IMR-90 (cell line): ENCODE measurements around the gene SNTG2. TPM values are rescaled to one million over a fixed set of nuclear protein-coding genes. Genes with fewer than 3 reads are reported as not detected.

Experiments used
- ATAC-seq: fragments of 200-7000 bp; cut with Tn5 transposase; 2 replicates; pipeline ENCODE4 v1.9.1; 2020; ENCODE audit warnings: low read depth, mild to moderate bottlenecking, moderate library complexity
- BruUV-seq: library from RNA; stranded (reverse); fragments of 400-500 nt; replicated peaks from 2 replicates; lab custom pipeline; 2021; lab: Mats Ljungman, UMichigan
- CTCF ChIA-PET: fragments of 300-600 bp; formaldehyde crosslinking; extraction: SDS; loops from one replicate; lab custom pipeline; 2021; ENCODE audit warnings: antibody characterized with exemption; lab: Yijun Ruan, JAX
- POLR2A ChIA-PET: fragments of 300-600 bp; sonication (Branson Sonifier 250); formaldehyde crosslinking; loops from one replicate; lab custom pipeline; 2022; ENCODE audit warnings: antibody characterized with exemption; ENCODE audit not compliant: unreplicated experiment; lab: Charles Lee
- DNase-seq: peaks from one replicate; pipeline ENCODE4 v3.0.0; 2013
- H2AFZ ChIP-seq: replicated peaks from 2 replicates; pipeline ENCODE3; 2013; ENCODE audit warnings: low read length, mild to moderate bottlenecking; ENCODE audit not compliant: poor library complexity
- H2AK5ac ChIP-seq: 2 replicates; pipeline ENCODE4 v1.6.1; 2013; ENCODE audit warnings: low read depth, low read length, inconsistent platforms
- H2AK9ac ChIP-seq: replicated peaks from 2 replicates; pipeline ENCODE3; 2013; ENCODE audit warnings: mild to moderate bottlenecking, low read depth, low read length, moderate library complexity; ENCODE audit not compliant: poor library complexity
- H2BK120ac ChIP-seq: 2 replicates; pipeline ENCODE4 v1.6.1; 2013; ENCODE audit warnings: low read depth, low read length, inconsistent platforms
- H2BK15ac ChIP-seq: 3 replicates; pipeline ENCODE4 v1.6.1; 2013; ENCODE audit warnings: low read depth, low read length, inconsistent platforms
- H2BK20ac ChIP-seq: 2 replicates; pipeline ENCODE4 v1.6.1; 2013; ENCODE audit warnings: low read depth, mild to moderate bottlenecking, inconsistent platforms, low read length, moderate library complexity
- H2BK5ac ChIP-seq: 2 replicates; pipeline ENCODE4 v1.6.1; 2013; ENCODE audit warnings: mild to moderate bottlenecking, low read depth, low read length, inconsistent platforms; ENCODE audit not compliant: poor library complexity, severe bottlenecking
- H3K14ac ChIP-seq: replicated peaks from 2 replicates; pipeline ENCODE4 v1.6.1; 2013; ENCODE audit warnings: low read depth, low read length, inconsistent platforms
- H3K18ac ChIP-seq: 2 replicates; pipeline ENCODE4 v1.6.1; 2013; ENCODE audit warnings: low read depth, low read length, control low read depth
- H3K23ac ChIP-seq: 2 replicates; pipeline ENCODE4 v1.6.1; 2013; ENCODE audit warnings: low read depth, low read length, inconsistent platforms
- H3K27ac ChIP-seq: 2 replicates; pipeline ENCODE4 v1.5.1; 2013; ENCODE audit warnings: mild to moderate bottlenecking, control low read depth, low read length; ENCODE audit not compliant: insufficient read depth
- H3K27me3 ChIP-seq: 2 replicates; pipeline ENCODE4 v1.6.1; 2013; ENCODE audit warnings: low read length; ENCODE audit not compliant: control insufficient read depth, insufficient read depth
- H3K36me3 ChIP-seq: 2 replicates; pipeline ENCODE4 v1.6.1; 2013; ENCODE audit warnings: low read length, mixed read lengths; ENCODE audit not compliant: control insufficient read depth, insufficient read depth
- H3K4ac ChIP-seq: 2 replicates; pipeline ENCODE4 v1.6.1; 2013; ENCODE audit warnings: low read depth, low read length, inconsistent platforms
- H3K4me1 ChIP-seq: 2 replicates; pipeline ENCODE4 v1.6.1; 2013; ENCODE audit warnings: low read length, mixed read lengths; ENCODE audit not compliant: control insufficient read depth, insufficient read depth
- H3K4me2 ChIP-seq: 2 replicates; pipeline ENCODE4 v1.6.1; 2013; ENCODE audit warnings: low read depth, mild to moderate bottlenecking, control low read depth, low read length, moderate library complexity
- H3K4me3 ChIP-seq: 2 replicates; pipeline ENCODE4 v1.5.1; 2013; ENCODE audit warnings: low read depth, mild to moderate bottlenecking, control low read depth, low read length, moderate library complexity; ENCODE audit not compliant: insufficient read depth
- H3K56ac ChIP-seq: 2 replicates; pipeline ENCODE4 v1.6.1; 2013; ENCODE audit warnings: low read length, inconsistent platforms; ENCODE audit not compliant: insufficient read depth; ENCODE audit errors: extremely low read depth
- H3K79me1 ChIP-seq, 2 experiments: 2 replicates each; pipeline ENCODE4 v1.6.1; 2013; ENCODE audit warnings: low read length in 2 of 2, inconsistent platforms in 1 of 2, low read depth in 1 of 2
- H3K9ac ChIP-seq: 2 replicates; pipeline ENCODE4 v1.6.1; 2013; ENCODE audit warnings: low read depth, low read length, control low read depth
- H3K9me1 ChIP-seq: 2 replicates; pipeline ENCODE4 v1.6.1; 2013; ENCODE audit warnings: low read length, inconsistent platforms; ENCODE audit not compliant: insufficient read depth
- H3K9me3 ChIP-seq: 2 replicates; pipeline ENCODE4 v1.6.1; 2013; ENCODE audit warnings: low read length; ENCODE audit not compliant: control insufficient read depth, insufficient read depth
- H4K20me1 ChIP-seq: 2 replicates; pipeline ENCODE4 v1.6.1; 2013; ENCODE audit warnings: low read length, inconsistent platforms; ENCODE audit not compliant: insufficient read depth
- H4K5ac ChIP-seq: 2 replicates; pipeline ENCODE4 v1.6.1; 2013; ENCODE audit warnings: mild to moderate bottlenecking, low read depth, low read length, control low read depth
- H4K8ac ChIP-seq, 2 experiments: 2 replicates each; pipeline ENCODE4 v1.6.1; 2013; ENCODE audit warnings: low read depth in 2 of 2, low read length in 2 of 2, control low read depth in 1 of 2, inconsistent platforms in 1 of 2
- H4K91ac ChIP-seq: 2 replicates; pipeline ENCODE4 v1.6.1; 2013; ENCODE audit warnings: low read depth, low read length, inconsistent platforms; ENCODE audit not compliant: insufficient read depth
- BHLHE40 ChIP-seq: fragments of 150-350 bp; IDR thresholded peaks from 2 replicates; pipeline ENCODE4 v1.6.1; 2016; ENCODE audit warnings: mild to moderate bottlenecking, low read depth, low read length
- CEBPB ChIP-seq: IDR thresholded peaks from 2 replicates; pipeline ENCODE4 v1.6.1; 2012; ENCODE audit warnings: low read depth, low read length, improper control_type of control experiment
- CHD1 ChIP-seq: IDR thresholded peaks from 2 replicates; pipeline ENCODE4 v1.6.1; 2012; ENCODE audit warnings: low read depth, low read length, improper control_type of control experiment
- FOS ChIP-seq: fragments of 150-350 bp; IDR thresholded peaks from 2 replicates; pipeline ENCODE4 v1.6.1; 2016; ENCODE audit warnings: low read depth, low read length
- MAFK ChIP-seq: IDR thresholded peaks from 2 replicates; pipeline ENCODE4 v1.6.1; 2012; ENCODE audit warnings: low read depth, low read length, improper control_type of control experiment
- MAZ ChIP-seq: IDR thresholded peaks from 2 replicates; pipeline ENCODE4 v1.6.1; 2012; ENCODE audit warnings: low read depth, mild to moderate bottlenecking, low read length, improper control_type of control experiment, moderate library complexity, borderline replicate concordance
- MXI1 ChIP-seq: IDR thresholded peaks from 2 replicates; pipeline ENCODE4 v1.6.1; 2012; ENCODE audit warnings: low read depth, mild to moderate bottlenecking, low read length, moderate library complexity, borderline replicate concordance
- NFE2L2 ChIP-seq: fragments of 150-350 bp; IDR thresholded peaks from 2 replicates; pipeline ENCODE4 v1.6.1; 2016; ENCODE audit warnings: low read depth, mild to moderate bottlenecking, low read length
- RAD21 ChIP-seq: IDR thresholded peaks from 2 replicates; pipeline ENCODE4 v1.6.1; 2012; ENCODE audit warnings: low read length, improper control_type of control experiment
- RCOR1 ChIP-seq: IDR thresholded peaks from 2 replicates; pipeline ENCODE4 v1.6.1; 2012; ENCODE audit warnings: mild to moderate bottlenecking, low read length, improper control_type of control experiment; ENCODE audit not compliant: insufficient replicate concordance
- RFX5 ChIP-seq: IDR thresholded peaks from 2 replicates; pipeline ENCODE4 v1.8.0; 2012; ENCODE audit warnings: low read depth, mild to moderate bottlenecking, low read length, moderate library complexity
- SMC3 ChIP-seq: fragments of 150-350 bp; IDR thresholded peaks from 2 replicates; pipeline ENCODE4 v1.6.1; 2016; ENCODE audit warnings: low read depth, mild to moderate bottlenecking, antibody characterized with exemption, low read length, moderate library complexity
- WGBS, 2 experiments: methylation state at CpG; one replicate each; pipeline versions ENCODE4 v1.1.5 to v1.1.7; 2013; ENCODE audit warnings: missing lambda C conversion rate in 2 of 2; ENCODE audit not compliant: insufficient read length in 1 of 2; ENCODE audit errors: extremely low coverage in 2 of 2; 5-methylcytosine and 5-hydroxymethylcytosine counted together
- dilution Hi-C: fragments of 300-500 bp; cut with HindIII; formaldehyde crosslinking; loops from one replicate; pipeline ENCODE4 v1.14.3; 2018; ENCODE audit warnings: low sequenced_read_pairs; ENCODE audit not compliant: unreplicated experiment
- in situ Hi-C: fragments of 300-500 bp; cut with MboI; formaldehyde crosslinking; loops from 3 replicates; pipeline ENCODE4 v1.14.3; 2019; ENCODE audit warnings: low sequenced_read_pairs, inconsistent platforms, mixed read lengths
- intact Hi-C: fragments of 100-400 bp; cut with micrococcal nuclease; formaldehyde crosslinking; loops from 2 replicates; pipeline ENCODE4 v1.10.0; 2022
- polyA plus RNA-seq, 3 experiments: library from polyadenylated mRNA; depleted of rRNA; stranded (reverse); fragments of >200 nt; gene quantifications; 2 replicates each; pipeline ENCODE4 v1.2.3, GENCODE V29; 2012; ENCODE audit warnings: low replicate concordance in 1 of 3
- total RNA-seq: library from RNA; depleted of rRNA; stranded (reverse); fragments of >200 nt; gene quantifications from 2 replicates; pipeline ENCODE4 v1.2.3, GENCODE V29; 2012
- TF ChIP-seq, protein P1 (sequence below): fragments of 150-350 bp; IDR thresholded peaks from 2 replicates; pipeline ENCODE4 v1.6.1; 2016; ENCODE audit warnings: low read depth, mild to moderate bottlenecking, low read length, moderate library complexity, borderline replicate concordance
- TF ChIP-seq, protein P2 (sequence below): conservative IDR thresholded peaks from 2 replicates; pipeline ENCODE4 v1.5.1; 2012; ENCODE audit warnings: mild to moderate bottlenecking, low read depth, low read length, improper control_type of control experiment

The SNTG2 gene
- total and polyA plus RNA-seq, 2 of the 4 experiments (the other 2 are of a cell fraction) = under 0.01 to 0.17 TPM

DNA sequence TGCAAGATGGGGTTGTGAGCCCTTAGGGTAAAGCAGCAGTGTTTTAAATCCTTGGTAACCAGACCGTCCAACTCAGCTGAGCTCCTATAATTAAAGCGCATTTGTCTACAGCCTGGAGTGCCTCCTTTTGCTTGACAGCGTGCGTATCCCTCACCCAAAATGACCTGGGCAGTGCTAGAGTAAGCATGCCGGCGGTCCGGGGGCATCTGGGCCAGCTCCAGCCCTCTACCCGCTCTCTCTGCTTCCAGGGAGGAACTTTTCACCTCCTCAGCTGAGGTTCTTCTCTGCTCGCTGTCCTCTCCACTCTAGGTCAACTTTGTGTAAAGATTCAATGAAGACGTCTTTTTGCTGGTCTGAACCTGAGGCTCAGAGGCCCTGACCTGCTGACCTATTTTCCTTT lies 360.2 kb downstream of the SNTG2 start:
- dilution Hi-C loops (no loop called here), in situ Hi-C loops (no loop called here), intact Hi-C loops (no loop called here)
- H2BK15ac ChIP-seq = no peak overlapping the region
- H3K79me1 ChIP-seq = no peaks in the 10 kb centered on the region
- H3K18ac ChIP-seq = no peak overlapping the region
- DNase-seq (no peak), ATAC-seq (no peak)
- no peak overlapping the region for H4K5ac ChIP-seq
- H3K4ac ChIP-seq = no peak overlapping the region
- H2BK120ac ChIP-seq = no peak overlapping the region
- H3K4me2 ChIP-seq = no peak overlapping the region
- 48% methylated on average over 7 of the region's 10 CpGs; no CpG with 5 or more reads in 1 of the 2 experiments for WGBS, 2 experiments
- no peak overlapping the region for H2BK5ac ChIP-seq
- H3K56ac ChIP-seq = no peak overlapping the region
- ChIA-PET POLR2A (no interaction called here), CTCF (no interaction called here)
- H2AK5ac ChIP-seq = no peak overlapping the region
- H3K9me3 ChIP-seq = peaks cover 28% of the 10 kb centered on the region
- H3K14ac ChIP-seq = no peak overlapping the region
- no TSS peak for BruUV-seq
- no peak overlapping the region for H4K91ac ChIP-seq
- no peak overlapping the region for H3K27ac ChIP-seq
- no peak overlapping the region for H2AK9ac ChIP-seq
- no peak overlapping the region for H3K4me3 ChIP-seq
- H3K23ac ChIP-seq = no peak overlapping the region
- no peaks in the 10 kb centered on the region for H3K9me1 ChIP-seq
- no peak overlapping the region for H2BK20ac ChIP-seq
- TF ChIP-seq NFE2L2 = no peak
- TF ChIP-seq CEBPB = no peak
- no peak for TF ChIP-seq FOS
- TF ChIP-seq RAD21 = no peak
- TF ChIP-seq SMC3 = no peak
- TF ChIP-seq RFX5 = no peak
- TF ChIP-seq CHD1 = no peak
- TF ChIP-seq MXI1 = no peak
- no peak for TF ChIP-seq BHLHE40
- TF ChIP-seq, protein P1, sequence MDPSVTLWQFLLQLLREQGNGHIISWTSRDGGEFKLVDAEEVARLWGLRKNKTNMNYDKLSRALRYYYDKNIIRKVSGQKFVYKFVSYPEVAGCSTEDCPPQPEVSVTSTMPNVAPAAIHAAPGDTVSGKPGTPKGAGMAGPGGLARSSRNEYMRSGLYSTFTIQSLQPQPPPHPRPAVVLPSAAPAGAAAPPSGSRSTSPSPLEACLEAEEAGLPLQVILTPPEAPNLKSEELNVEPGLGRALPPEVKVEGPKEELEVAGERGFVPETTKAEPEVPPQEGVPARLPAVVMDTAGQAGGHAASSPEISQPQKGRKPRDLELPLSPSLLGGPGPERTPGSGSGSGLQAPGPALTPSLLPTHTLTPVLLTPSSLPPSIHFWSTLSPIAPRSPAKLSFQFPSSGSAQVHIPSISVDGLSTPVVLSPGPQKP = no peak
- no peak for TF ChIP-seq MAZ
- no peak for TF ChIP-seq RCOR1
- TF ChIP-seq, protein P2, sequence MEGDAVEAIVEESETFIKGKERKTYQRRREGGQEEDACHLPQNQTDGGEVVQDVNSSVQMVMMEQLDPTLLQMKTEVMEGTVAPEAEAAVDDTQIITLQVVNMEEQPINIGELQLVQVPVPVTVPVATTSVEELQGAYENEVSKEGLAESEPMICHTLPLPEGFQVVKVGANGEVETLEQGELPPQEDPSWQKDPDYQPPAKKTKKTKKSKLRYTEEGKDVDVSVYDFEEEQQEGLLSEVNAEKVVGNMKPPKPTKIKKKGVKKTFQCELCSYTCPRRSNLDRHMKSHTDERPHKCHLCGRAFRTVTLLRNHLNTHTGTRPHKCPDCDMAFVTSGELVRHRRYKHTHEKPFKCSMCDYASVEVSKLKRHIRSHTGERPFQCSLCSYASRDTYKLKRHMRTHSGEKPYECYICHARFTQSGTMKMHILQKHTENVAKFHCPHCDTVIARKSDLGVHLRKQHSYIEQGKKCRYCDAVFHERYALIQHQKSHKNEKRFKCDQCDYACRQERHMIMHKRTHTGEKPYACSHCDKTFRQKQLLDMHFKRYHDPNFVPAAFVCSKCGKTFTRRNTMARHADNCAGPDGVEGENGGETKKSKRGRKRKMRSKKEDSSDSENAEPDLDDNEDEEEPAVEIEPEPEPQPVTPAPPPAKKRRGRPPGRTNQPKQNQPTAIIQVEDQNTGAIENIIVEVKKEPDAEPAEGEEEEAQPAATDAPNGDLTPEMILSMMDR = no peak
- TF ChIP-seq MAFK = no peak
- H2AFZ ChIP-seq = no peak overlapping the region
- H3K4me1 ChIP-seq = no peaks in the 10 kb centered on the region
- H4K8ac ChIP-seq = no peak overlapping the region
- no peak overlapping the region for H3K9ac ChIP-seq
- H4K20me1 ChIP-seq = no peaks in the 10 kb centered on the region
- no peaks in the 10 kb centered on the region for H3K27me3 ChIP-seq
- H3K36me3 ChIP-seq = no peaks in the 10 kb centered on the region
